H4 (cell line): ENCODE data around the gene SETBP1. TPM values are rescaled to one million over a fixed set of nuclear protein-coding genes. Genes with fewer than 3 reads are reported as not detected.
A peak's percentile ranks its signal among the peaks of the same experiment; 100 is the strongest.

ENCODE experiments used
- DNase-seq: peaks from one replicate; pipeline ENCODE4 v3.0.0-alpha.2; 2015; ENCODE audit warnings: low spot score
- total RNA-seq: library from RNA; depleted of rRNA; stranded (reverse); fragments of >200 nt; shearing (Covaris generic); gene quantifications from 2 replicates; pipeline ENCODE4 v1.2.3, GENCODE V29; 2014

SETBP1 gene
- total RNA-seq, 1 experiment from 2014 or later, result 3.6 TPM

- peak; percentile 84 for DNase-seq
Observed at GRCh38 chr18:44679056-44679913, 1.4 kb upstream of the SETBP1 start.

- peak; percentile 58 for DNase-seq
Observed at GRCh38 chr18:44679914-44680272, 795 bp upstream of the SETBP1 start.

GRCh38 chr18:44681076-44681970 is 635 bp downstream of the SETBP1 start:
- DNase-seq, result no peak

- peak; percentile 16 for DNase-seq
Observed at GRCh38 chr18:44682201-44682870, 1.6 kb downstream of the SETBP1 start.

- DNase-seq, result peak; percentile 66
Observed at GRCh38 chr18:44682871-44683221, 2.2 kb downstream of the SETBP1 start.

- DNase-seq, result no peak
Observed at GRCh38 chr18:44683556-44683955, 2.9 kb downstream of the SETBP1 start.

GRCh38 chr18:44685296-44685695 is 4.6 kb downstream of the SETBP1 start:
- DNase-seq, result no peak

- no peak for DNase-seq
Observed at GRCh38 chr18:44686156-44686555, 5.5 kb downstream of the SETBP1 start.

- no peak for DNase-seq
Observed at GRCh38 chr18:44687421-44687820, 6.7 kb downstream of the SETBP1 start.

GRCh38 chr18:44689736-44690135 is 9.0 kb downstream of the SETBP1 start:
- no peak for DNase-seq

- no peak for DNase-seq
Observed at GRCh38 chr18:44691148-44691925, 10.6 kb downstream of the SETBP1 start.

- no peak for DNase-seq
Observed at GRCh38 chr18:44693030-44693784, 12.5 kb downstream of the SETBP1 start.

GRCh38 chr18:44695503-44695902 is 14.8 kb downstream of the SETBP1 start:
- no peak for DNase-seq

- DNase-seq, result no peak
Observed at GRCh38 chr18:44696892-44697291, 16.2 kb downstream of the SETBP1 start.

GRCh38 chr18:44697315-44697714 is 16.6 kb downstream of the SETBP1 start:
- no peak for DNase-seq

- no peak for DNase-seq
Observed at GRCh38 chr18:44698518-44698917, 17.8 kb downstream of the SETBP1 start.

GRCh38 chr18:44699572-44700261 is 19.0 kb downstream of the SETBP1 start:
- DNase-seq, result no peak

- DNase-seq, result no peak
Observed at GRCh38 chr18:44700652-44701051, 20.0 kb downstream of the SETBP1 start.

GRCh38 chr18:44701227-44701626 is 20.5 kb downstream of the SETBP1 start:
- no peak for DNase-seq

- DNase-seq, result no peak
Observed at GRCh38 chr18:44702594-44702993, 21.9 kb downstream of the SETBP1 start.
